ENCODE data around the gene SPACDR. TPM values are rescaled to one million over a fixed set of nuclear protein-coding genes. Genes with fewer than 3 reads are reported as not detected.

Gene SPACDR
- total RNA-seq, 1 experiment from 2014 or later, result not detected

GRCh38 chr7:100481466-100481865 is 17.4 kb upstream of the SPACDR start:
- no peak overlapping the region for H4K8ac ChIP-seq (replicated peaks; ENCODE audit: insufficient read length, low read depth, low read length)
- no peak overlapping the region for H4K5ac ChIP-seq (ENCODE audit: insufficient read length, low read depth, low read length)
- no peak for DNase-seq
- Mint-ChIP-seq H3K27ac (peak overlapping the region in 1 of 3 experiments; percentile 26; a peak in 1 of 7 replicates), H3K27me3 (ENCODE audit: low read depth) (no peaks in the 10 kb centered on the region), H3K9me3 (peaks cover 0 to 2% of the 10 kb centered on the region in 2 experiments; a peak in 2 of 5 replicates), H3K4me3 (peak overlapping the region in 1 of 2 experiments; percentile 22; a peak in 1 of 5 replicates), H3K36me3 (ENCODE audit: insufficient read depth in 1 of 3, low read depth in 3 of 3) (no peaks in the 10 kb centered on the region), H3K4me1 (peaks cover 25 to 42% of the 10 kb centered on the region in 2 experiments)
- H2BK20ac ChIP-seq (ENCODE audit: low read depth, low read length, poor library complexity, severe bottlenecking), result no peak overlapping the region
- H2BK120ac ChIP-seq (ENCODE audit: low read depth, low read length, poor library complexity, severe bottlenecking), result no peak overlapping the region
- no peak overlapping the region for H3K56ac ChIP-seq (ENCODE audit: insufficient read length, low read depth, low read length)
- no peak overlapping the region for H3K4ac ChIP-seq (ENCODE audit: low read depth, low read length)
- no peak overlapping the region for H2BK12ac ChIP-seq (ENCODE audit: insufficient read length, low read depth, low read length)
- no peak overlapping the region for H3K14ac ChIP-seq (ENCODE audit: insufficient read depth, low read length)
- no peak overlapping the region for H2BK5ac ChIP-seq (ENCODE audit: insufficient read length, low read length)
- no CpG with 5 or more reads among the region's 1 CpG for WGBS (ENCODE audit: extremely low coverage, insufficient read length, low lambda C conversion rate)
- no peak overlapping the region for H3K23ac ChIP-seq (ENCODE audit: insufficient read length, low read depth, low read length)
- H3K18ac ChIP-seq (ENCODE audit: insufficient read length, low read depth, low read length), result no peak overlapping the region
- H2AFZ ChIP-seq (ENCODE audit: low read length), result no peak overlapping the region
- H2BK15ac ChIP-seq (ENCODE audit: low read depth, low read length), result no peak overlapping the region
- H4K91ac ChIP-seq (ENCODE audit: insufficient read length, low read depth, low read length), result no peak overlapping the region
- no peaks in the 10 kb centered on the region for H3K79me2 ChIP-seq (ENCODE audit: insufficient read depth, low read length)
- no peaks in the 10 kb centered on the region; the same call in 1 of the 2 replicates for H3K4me1 ChIP-seq (ENCODE audit: insufficient read depth, low read length)
- no peak overlapping the region for H3K27ac ChIP-seq (ENCODE audit: insufficient read length, low read depth, low read length)
- no peak overlapping the region for H3K9ac ChIP-seq (ENCODE audit: extremely low read depth, insufficient read length, low read length)
- H3K79me1 ChIP-seq (ENCODE audit: insufficient read depth, low read depth, low read length, poor library complexity, severe bottlenecking), result no peaks in the 10 kb centered on the region
- TF ChIP-seq CTCF (conservative IDR thresholded peaks at IDR 0.05), result no peak
- no peak overlapping the region for H3T11ph ChIP-seq (ENCODE audit: low read length)
- no peak overlapping the region for H2AK5ac ChIP-seq (ENCODE audit: insufficient read length, low read length)
- no peaks in the 10 kb centered on the region for H3K9me3 ChIP-seq (ENCODE audit: control insufficient read depth, low read depth, low read length)
- H3K23me2 ChIP-seq (ENCODE audit: insufficient read length, low read depth, low read length, poor library complexity, severe bottlenecking), result peaks cover 13% of the 10 kb centered on the region
- H4K20me1 ChIP-seq (ENCODE audit: control insufficient read depth, insufficient read depth, insufficient read length), result no peaks in the 10 kb centered on the region
- no peak overlapping the region for H3K4me2 ChIP-seq (ENCODE audit: insufficient read depth, insufficient read length, low read length)
- H3K27me3 ChIP-seq (ENCODE audit: insufficient read depth, low read length), result no peaks in the 10 kb centered on the region

Measured in H9 (cell line).